Lower leg skin (tissue), 4 donors: ENCODE measurements around the gene PTPRN2. TPM values are rescaled to one million over a fixed set of nuclear protein-coding genes. Genes with fewer than 3 reads are reported as not detected.
A peak's percentile ranks its signal among the peaks of the same experiment; 100 is the strongest.

Experiments used
- DNase-seq, 2 donors: peaks; one replicate each; pipeline ENCODE4 v3.0.0-alpha.2; 2019; ENCODE audit warnings: low spot score in 2 of 2
- H3K4me3 ChIP-seq: fragments of 200-600 bp; sonication (generic); 2 replicates; pipeline ENCODE4 v1.5.1; 2017; ENCODE audit warnings: mild to moderate bottlenecking, low read depth; ENCODE audit not compliant: poor library complexity, severe bottlenecking
- CTCF ChIP-seq, 3 donors: fragments of 450-650 bp; IDR thresholded peaks; one replicate each; pipeline ENCODE4 v1.5.1; 2016; ENCODE audit warnings: antibody characterized with exemption in 3 of 3, mild to moderate bottlenecking in 3 of 3, moderate library complexity in 2 of 3
- POLR2A ChIP-seq, 2 donors: fragments of 450-650 bp; IDR thresholded peaks; one replicate each; pipeline ENCODE4 v1.6.1; 2016 to 2017; ENCODE audit warnings: antibody characterized with exemption in 2 of 2, mild to moderate bottlenecking in 1 of 2, moderate library complexity in 1 of 2
- WGBS, 2 donors: methylation state at CpG; one replicate each; pipeline ENCODE4 v1.1.5; 2018; 5-methylcytosine and 5-hydroxymethylcytosine counted together
- intact Hi-C: fragments of 100-400 bp; cut with DNase I; formaldehyde crosslinking; loops from one replicate; pipeline ENCODE4 v1.15.0; 2023; ENCODE audit warnings: low total_unique reads
- total RNA-seq, 4 donors: library from RNA; depleted of rRNA; stranded (reverse); fragments of >200 nt; gene quantifications; one replicate each; pipeline ENCODE4 v1.1.0, GENCODE V29; 2016

Gene PTPRN2
- total RNA-seq, 4 donors from 2014 or later = 0.11 to 1.6 (median 0.92) TPM

GRCh38 chr7:158272509-158273137 lies 315.0 kb downstream of the PTPRN2 start:
- intact Hi-C loops = no loop called here
- no peak overlapping the region for H3K4me3 ChIP-seq
- TF ChIP-seq POLR2A (IDR thresholded peaks at IDR 0.05) (no peak), CTCF (IDR thresholded peaks at IDR 0.05) (no peak)
- 88% methylated on average over 15 of the region's 15 CpGs for WGBS, 2 donors
- peak in 1 of 2 donors; percentile 74 for DNase-seq

- intact Hi-C loops = no loop called here
- no peak overlapping the region for H3K4me3 ChIP-seq
- peak in 1 of 2 donors; percentile 34 for DNase-seq
- WGBS, 2 donors = 86 to 90% methylated on average over 12 of the region's 12 CpGs
- TF ChIP-seq CTCF (IDR thresholded peaks at IDR 0.05) (no peak), POLR2A (IDR thresholded peaks at IDR 0.05) (no peak)
Measured at GRCh38 chr7:158272091-158272490, 315.5 kb downstream of the PTPRN2 start.

GRCh38 chr7:158271646-158272045 lies 316.0 kb downstream of the PTPRN2 start:
- TF ChIP-seq CTCF (IDR thresholded peaks at IDR 0.05) (no peak), POLR2A (IDR thresholded peaks at IDR 0.05) (no peak)
- H3K4me3 ChIP-seq = no peak overlapping the region
- peak in 1 of 2 donors; percentile 58 for DNase-seq
- intact Hi-C loops = no loop called here
- 81 to 85% methylated on average over 11 of the region's 11 CpGs for WGBS, 2 donors

GRCh38 chr7:158270856-158271413 lies 316.7 kb downstream of the PTPRN2 start:
- H3K4me3 ChIP-seq = no peak overlapping the region
- intact Hi-C loops = no loop called here
- DNase-seq = peak in 1 of 2 donors; percentile 23
- TF ChIP-seq CTCF (IDR thresholded peaks at IDR 0.05) = no peak
- TF ChIP-seq POLR2A (IDR thresholded peaks at IDR 0.05) = no peak
- WGBS, 2 donors = 89 to 93% methylated on average over 6 of the region's 9 CpGs

- H3K4me3 ChIP-seq = no peak overlapping the region
- intact Hi-C loops = no loop called here
- peak in 1 of 2 donors; percentile 72 for DNase-seq
- WGBS, 2 donors = 82 to 89% methylated on average over 12 of the region's 13 CpGs
- TF ChIP-seq POLR2A (IDR thresholded peaks at IDR 0.05) (no peak), CTCF (IDR thresholded peaks at IDR 0.05) (no peak)
Measured at GRCh38 chr7:158270106-158270775, 317.4 kb downstream of the PTPRN2 start.
